GM18870 (cell line): Measurements from ENCODE around the gene CDK14.

Source experiments
- ATAC-seq: cut with Tn5 transposase; IDR thresholded peaks from one replicate; pipeline ENCODE4 v1.9.1; 2021; ENCODE audit warnings: moderate library complexity; ENCODE audit not compliant: unreplicated experiment

The CDK14 gene

DNA sequence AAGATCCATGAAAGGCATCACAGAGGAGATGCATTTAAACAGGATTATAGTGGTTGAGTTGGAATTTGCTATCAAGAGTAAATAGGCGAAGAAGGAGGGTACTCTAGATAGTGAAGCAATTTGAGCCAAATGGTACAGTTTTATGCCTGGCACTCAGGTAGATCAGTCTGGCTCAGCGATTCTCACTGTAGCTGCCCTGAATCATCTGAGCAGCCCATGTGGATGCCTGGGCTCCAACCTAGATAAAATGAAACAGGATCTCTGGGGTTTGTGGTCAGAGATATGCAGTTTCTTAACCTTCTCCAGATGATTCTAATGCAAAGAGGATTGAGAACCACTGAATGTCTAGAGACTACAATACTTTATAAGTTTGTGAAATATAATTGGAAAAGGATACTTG lies 386.1 kb downstream of the CDK14 start:
- ATAC-seq, result no peak

DNA sequence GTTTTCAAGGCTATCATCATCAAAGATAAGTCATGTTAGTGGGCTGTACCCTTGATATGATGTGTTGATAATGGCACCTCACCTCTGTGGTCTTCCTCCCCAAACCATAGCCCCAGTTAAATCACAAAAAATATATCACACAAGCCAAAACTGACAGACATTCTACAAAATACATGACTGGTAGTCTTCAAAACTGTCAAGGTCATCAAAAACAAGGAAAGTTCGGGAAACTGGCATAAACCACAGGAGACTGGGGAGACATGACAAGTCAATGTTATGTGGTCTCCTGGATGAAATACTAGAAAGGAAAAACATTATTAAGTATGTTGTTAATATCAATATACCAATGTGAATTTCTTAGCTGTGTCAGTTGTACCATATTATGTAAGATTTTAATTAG lies 388.6 kb downstream of the CDK14 start:
- ATAC-seq, result no peak

DNA sequence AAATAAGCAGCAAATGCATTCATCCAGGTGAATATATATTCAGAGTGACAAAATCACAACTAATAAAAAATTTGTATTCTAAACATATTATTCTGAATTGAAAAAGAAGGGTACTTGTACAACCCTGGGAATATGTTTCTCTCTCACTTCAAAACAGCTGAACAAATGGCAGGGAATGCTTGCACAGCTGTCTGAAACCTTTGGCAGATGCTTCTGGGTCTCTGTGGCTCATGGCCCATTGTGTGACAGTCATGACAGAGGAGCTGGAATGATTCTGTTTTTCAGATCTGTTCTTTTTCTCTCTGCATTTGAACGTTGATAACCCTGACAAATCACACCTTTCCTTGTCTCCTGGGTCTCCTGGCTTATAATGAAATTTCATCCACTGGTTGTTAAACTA lies 392.4 kb downstream of the CDK14 start:
- ATAC-seq, result no peak

DNA sequence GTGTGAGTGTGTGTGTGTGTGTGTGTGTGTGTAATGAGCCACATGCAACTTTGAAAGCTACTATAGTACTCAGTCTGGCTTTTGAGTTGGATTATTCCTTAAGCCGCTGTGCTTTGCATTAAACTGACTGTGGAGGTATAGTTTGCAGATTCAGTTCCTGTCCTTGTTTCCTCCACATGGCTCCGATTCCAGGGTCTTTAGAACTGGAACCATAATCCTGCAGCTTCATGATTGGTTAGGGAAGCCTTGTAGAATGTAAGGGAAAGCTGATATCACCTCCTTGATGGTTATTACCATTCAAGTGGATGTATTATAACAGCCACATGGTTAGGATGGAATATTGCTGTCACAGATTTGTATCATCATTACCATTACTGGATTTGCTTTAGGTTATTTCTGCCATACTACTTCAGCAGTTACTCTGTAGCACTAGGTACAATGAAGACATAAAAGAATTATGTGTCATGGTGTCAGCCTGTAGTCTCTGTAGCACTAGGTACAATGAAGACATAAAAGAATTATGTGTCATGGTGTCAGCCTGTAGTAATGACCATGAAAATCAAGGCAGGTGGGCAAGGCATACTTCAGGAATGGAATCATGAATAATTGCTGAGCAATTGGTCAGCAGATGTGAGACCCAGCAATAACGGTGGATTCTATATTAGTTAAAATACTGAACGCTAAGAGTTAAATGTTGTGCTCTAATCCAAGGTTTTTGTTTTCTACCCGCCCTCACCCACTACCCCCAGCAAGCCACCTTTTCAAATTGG lies 393.1 kb downstream of the CDK14 start:
- ATAC-seq, result no peak

DNA sequence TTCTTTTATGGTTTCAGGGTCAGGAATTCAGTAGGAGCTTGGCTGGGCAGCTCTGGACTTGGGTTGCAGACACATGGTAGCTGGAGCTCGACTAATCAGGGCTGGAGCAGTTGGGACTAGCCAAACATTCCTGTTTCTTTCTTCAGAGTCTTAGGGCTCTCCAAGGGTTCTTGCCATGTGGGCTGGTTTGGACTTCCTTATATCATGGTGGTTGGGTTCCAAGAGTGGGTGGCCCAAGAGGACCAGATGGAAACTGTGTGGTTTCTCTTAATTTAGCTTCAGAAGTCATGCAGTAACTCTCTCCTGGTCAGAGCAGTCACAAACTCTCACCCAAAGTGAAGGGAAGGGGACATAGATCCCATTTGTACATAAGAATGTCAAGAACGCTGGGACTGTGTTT lies 398.0 kb downstream of the CDK14 start:
- ATAC-seq, result no peak

DNA sequence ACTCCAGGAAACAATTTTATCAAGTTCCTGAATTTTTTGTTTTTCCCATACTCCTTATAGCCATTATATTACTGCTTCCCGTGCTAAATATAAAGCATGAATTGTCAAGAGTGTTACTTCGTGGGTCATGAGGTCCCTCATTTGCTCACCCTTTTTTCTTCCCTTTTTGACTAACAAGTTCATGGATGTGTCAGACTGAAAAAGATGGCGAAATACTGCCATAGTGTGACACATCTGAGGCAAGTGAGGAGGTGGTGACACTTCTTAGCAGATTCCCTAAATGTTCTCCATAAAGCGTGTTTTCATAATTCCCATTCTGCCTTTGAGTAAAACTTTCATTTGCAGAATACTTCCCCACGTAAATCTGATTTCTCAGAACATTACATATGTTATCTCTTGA lies 398.5 kb downstream of the CDK14 start:
- ATAC-seq, result no peak

DNA sequence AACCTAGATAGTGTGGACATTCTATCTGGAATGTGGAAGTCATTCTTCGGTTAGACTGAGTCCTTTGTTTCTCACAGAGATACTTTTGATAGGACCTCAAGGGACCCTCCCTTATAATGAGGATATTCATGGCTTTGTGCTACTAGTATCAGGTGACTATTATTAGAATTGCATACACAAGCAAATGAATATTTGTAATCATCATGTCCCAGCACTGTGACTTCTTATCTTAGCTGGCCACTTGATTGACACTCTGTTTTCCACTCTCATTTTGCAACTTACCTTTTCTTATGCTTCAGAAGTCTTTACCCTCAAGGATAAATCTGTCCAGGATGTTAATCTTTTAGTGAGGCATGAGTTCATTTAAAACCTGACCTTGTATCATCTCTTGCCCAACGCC lies 399.9 kb downstream of the CDK14 start:
- ATAC-seq, result no peak

DNA sequence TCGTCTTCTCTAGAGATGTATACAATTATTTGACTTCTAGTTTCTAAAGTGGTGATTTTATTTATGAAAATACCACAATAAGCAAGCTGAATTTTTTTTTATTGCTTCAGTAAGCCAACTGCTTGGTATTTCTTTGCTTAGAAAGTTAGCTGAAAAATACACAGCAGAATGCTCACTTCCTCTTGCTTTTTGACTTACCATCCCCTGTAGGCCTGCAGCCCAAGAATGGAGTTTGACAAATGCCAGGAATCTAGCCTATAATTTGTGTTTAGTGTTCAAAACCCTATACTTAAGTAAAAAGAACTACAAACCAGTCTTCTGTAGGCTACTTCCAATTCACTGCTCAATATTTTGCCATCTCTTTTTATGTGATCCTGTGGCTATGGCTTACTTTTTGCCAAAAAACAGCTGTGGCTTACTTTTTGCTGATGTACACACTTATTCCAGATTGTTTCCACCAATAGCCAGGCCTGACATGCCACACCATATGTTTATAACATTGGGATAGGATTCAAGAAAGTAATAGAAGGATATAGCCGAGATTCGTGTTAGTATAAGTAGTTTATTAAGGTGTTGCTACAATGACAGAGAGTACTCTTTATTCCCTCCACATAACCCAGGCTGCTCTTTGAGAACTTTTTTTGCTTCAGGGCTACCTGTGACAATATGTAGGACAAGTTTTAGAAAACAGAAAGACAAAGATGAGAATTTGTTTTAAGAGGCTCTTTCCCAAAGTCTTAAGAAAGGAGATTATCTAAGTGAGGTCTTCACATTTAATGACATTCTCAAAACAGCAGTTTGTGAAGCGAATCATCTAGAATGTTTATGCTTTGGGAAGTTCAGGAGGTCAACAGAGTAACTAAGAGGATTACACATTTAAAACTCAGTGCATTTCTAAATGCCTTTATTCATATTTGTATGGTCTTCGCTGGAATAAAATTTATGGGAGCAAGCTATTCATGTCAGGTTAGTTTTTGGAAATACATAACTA lies 404.2 kb downstream of the CDK14 start:
- ATAC-seq, result no peak

DNA sequence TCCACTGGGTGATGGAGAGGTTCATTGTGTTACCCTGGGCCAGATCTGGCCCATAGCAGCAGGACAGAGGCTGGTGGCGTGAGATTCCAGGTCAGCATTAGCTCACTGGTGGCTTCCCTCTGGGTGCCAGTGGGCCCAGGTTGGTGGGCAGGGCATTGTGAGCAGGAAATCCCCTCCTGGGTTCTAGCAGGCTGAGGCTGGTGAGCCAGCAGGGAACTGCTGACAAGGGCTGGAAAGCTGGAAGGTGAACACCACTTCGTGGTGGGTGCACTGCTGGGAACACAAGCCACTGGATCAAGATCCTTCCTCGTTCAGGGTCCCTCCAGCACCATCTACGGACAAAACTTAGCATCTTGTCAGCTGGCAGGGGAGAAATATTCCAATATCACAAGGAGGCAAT lies 408.9 kb downstream of the CDK14 start:
- no peak for ATAC-seq

DNA sequence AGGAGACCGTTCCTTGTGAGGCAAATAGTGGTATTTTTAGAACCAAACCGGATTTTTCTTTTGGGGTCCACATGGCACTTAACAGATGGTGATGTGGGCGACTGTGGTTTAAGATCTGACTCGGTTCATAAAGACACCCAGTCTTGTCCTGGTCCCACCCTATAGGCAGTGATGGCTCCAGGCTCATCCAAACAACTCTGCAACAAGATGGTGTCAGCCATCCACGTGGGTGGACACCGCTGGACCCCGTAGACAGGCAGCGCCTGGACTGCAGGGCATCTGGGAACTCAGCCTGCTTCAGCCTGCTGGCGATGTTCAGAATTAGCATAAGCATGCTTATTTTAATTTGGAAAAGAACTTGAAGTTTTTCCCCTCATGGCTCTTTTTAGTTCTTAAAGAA lies 409.7 kb downstream of the CDK14 start:
- ATAC-seq, result no peak

DNA sequence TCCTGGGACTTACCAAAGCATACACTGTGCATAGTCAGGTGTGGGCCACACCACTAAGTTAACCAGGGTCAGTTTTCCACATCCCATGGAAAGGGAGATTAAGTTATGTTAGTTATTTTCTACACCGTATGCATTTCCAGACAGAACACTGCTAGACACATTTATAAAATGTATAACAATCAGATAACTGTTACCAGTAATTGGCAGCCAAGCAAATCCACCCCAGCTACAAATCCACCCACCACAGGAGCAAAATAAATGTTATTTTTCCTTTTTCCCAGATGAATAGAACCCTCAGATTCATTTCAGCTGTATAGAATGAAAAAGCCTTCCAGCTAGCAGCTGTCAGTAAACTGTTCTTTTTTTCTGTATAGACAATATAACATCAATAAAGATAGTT lies 411.2 kb downstream of the CDK14 start:
- no peak for ATAC-seq

DNA sequence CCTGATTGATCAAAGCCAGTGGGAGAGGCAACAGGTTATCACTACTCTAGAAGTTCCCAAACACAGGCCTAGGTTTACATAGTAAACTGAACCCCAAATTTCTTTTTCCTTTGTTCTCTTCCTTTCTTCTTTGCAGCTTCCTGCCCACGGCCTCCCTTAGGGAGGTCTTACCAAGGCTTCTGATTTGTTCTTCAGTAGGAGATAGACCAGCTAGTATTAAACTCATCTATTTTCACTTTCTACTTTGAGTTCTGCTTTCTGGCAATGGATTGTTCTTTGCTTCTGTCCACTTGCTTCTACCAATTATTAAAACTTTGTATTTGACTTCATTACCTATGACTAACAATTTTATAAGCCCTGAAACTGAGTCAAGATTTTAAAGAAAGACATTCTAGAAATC lies 417.0 kb downstream of the CDK14 start:
- ATAC-seq, result no peak

DNA sequence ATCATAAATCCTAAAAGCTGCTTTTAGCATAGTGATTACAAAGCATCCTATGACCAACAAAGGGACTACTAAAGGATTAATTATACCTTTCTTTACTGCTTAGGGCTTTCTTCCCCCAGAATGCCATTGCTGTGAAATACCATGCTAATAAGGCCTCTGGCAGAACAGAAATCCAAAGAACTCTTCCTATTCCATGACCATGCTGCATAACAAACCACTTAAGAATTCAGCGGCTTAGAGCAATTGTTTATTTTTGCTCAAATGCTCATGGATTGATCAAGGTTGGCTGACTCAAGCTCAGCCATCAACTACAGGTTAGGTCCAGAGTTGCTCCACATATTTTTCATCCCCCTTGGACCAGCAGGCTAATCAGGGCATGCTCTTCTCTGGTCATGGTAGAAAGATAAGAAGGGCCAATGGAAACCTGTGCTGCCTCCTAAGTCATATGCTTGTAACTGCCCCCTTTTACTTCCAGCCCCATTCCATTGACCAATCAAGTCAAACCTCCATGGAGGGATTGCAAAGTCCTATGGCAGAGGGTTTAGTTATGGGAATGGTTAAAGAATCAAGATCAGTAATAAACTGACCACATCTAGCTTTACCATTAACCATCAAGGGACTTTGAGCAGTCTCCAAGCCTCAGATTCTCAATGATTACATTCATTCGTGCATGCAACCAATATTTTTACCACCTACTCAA lies 423.7 kb downstream of the CDK14 start:
- ATAC-seq, result no peak

DNA sequence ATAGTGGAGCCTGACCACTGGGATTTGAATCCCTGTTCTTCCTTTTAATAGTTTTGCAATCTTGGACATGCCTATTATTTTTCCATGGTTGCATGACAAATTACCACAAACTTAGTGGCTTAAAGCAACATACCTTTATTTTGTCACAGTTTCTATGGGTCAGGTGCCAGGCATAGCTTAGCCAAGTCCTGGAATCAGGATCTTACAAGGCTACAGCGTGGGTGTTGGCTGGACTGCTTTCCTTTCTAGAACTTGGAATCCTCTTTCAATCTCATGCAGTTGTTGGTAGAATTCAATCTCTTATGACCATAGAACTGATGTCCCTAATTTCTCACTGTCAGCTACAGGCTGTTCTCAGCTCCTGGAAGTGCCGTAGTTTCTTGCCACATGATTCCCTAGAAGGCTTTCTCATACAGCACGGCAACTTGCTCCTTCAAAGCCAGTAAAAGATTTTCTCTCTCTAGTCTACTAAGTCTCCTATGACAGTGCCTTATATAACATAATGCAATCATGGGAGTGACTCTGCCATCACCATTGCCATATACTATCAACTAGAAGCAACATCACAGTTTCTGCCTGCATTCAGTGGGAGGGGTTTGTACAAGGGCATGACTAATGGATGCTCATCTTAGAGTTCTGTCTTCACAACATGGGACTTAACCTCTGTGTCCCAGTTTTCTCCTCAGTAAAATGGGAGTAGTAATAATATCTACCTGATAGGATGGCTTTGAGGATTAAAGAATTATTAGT lies 424.7 kb downstream of the CDK14 start:
- ATAC-seq, result no peak

DNA sequence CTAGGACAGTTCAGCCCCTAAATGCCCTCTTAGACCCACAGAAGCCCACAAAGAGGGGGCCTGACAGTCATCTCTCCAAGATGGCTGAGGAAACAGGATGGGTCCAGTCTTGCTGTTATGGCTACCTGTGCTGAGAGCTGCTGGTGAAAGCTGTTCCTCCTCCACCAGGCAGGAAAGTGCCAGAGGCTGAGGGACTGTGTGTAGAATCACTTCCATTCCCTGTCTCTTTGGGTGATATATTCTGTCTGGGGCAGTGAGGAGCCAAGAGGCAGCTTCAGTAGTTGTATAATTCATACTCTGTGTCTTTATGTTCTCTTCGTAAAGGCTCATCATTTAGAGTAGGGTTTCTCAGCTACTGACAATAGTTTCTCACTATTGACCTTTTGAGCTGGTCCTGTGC lies 425.8 kb downstream of the CDK14 start:
- ATAC-seq, result no peak

DNA sequence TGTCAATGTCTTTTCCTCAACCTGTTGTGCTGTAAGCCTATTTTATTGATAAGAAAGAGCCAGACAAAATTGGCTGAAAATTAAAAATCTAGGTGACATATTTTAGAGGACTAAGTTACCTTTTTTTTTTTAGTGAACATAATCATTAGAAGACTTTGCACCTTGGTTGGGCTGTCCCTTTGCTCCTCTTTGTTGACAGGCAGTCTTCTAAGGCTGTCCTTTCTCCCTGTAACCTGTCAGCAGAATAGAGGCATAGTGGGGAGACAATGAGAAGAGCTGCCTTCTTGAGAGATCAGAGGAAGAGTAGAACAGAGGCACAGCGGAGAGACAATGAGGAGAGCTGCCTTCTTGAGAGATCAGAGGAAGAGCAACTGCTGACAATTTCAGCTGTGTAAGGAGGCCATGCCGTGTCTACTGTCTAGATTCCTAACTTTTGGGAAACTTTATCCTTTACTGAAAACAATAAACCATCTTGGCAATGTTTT lies 429.8 kb downstream of the CDK14 start:
- no peak for ATAC-seq

DNA sequence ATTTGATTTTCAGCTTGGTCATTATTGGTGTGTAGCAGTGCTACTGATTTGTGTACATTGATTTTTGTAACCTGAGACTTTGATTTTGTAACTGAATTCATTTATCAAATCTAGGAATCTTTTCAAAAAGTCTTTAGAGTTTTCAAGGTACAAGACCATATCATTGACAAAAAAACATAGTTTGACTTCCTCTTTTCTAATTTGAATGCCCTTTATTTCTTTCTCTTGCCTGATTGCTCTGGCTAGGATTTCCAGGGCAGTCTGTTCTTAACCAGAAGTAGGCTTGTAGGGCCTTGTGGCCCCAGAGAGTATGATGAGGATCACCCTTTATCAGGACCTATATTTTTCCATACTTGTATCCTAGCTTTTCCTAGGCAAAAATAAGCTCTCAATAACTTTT lies 433.6 kb downstream of the CDK14 start:
- no peak for ATAC-seq

DNA sequence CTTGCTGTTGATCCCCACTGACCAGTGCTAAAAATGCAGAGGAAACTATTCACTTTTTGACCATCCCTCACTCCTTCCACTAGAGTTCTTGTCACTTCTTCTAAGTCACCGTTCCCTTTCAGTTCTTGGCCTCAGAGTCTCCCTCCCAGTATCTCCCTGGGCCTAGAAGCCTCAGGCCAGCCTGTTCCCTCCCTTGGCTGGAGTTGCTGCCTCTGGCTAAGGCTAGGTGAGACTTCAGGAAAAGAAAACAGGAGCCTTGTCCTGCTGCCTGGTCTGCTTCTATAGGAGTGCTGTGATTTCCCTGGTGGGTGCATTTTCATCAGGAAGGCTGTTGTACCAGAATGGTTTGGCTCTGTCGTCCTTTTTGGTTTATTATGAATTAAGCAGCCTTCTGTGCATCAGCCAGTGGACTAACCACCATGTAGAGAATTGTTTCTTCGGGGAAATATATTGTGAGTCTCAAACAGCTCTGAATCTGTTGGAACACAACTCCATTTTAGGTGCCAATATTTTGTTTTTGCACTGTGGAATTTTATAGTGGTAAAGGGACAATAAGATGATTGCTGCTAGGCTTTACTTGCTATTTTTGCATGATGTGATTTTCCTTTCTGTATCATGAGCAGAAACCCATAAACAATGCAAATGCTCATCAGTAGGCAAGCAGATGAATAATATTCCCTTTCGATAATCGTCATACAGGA lies 434.7 kb downstream of the CDK14 start:
- no peak for ATAC-seq

DNA sequence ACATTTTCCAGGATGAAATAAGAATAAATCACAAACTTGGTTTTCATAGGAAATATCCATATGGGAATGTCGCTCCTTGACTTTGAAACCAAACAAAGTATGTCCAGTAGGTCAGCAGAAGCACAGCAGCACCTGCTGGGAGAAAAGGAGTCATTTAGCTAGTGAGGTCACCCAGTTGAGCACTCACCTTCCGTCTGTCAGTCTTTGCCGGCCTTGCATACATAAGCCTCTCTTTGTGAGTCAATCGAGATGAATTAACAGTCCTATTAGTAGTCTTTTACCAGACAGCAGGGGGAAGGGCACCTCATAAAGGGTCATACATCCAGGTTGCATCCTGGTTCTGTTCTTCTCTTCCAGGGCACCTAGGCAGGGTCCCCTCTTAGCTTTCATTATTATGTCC lies 435.6 kb downstream of the CDK14 start:
- ATAC-seq, result no peak

DNA sequence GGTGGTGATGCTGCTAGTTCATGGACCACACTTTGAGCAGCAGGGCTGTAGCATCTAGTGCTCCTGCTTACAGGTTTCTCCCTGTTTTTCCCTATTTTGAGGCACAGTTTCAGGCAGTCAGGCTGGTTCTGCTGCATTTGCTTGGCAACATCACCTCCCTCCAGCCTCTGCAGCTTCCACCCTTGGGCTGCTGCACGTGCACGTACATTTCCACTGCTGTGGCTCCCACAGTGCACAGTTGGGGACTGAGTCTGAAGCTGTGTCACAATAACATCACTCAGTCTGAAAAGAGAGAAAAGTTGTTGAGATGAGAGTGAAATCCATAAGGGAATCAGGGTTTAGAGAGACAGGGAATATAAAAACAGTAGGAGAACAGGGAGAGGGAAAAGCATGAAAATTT lies 437.5 kb downstream of the CDK14 start:
- no peak for ATAC-seq
